ENCODE results near the gene NAA40. TPM values are rescaled to one million over a fixed set of nuclear protein-coding genes. Genes with fewer than 3 reads are reported as not detected.

NAA40 gene
- total and polyA plus RNA-seq, 2 experiments from 2014 or later = 10.1 to 24.6 TPM

GRCh38 chr11:63933459-63933858 is 5.3 kb upstream of the NAA40 start:
- no peak overlapping the region for H2AFZ ChIP-seq
- peaks cover 10% of the 10 kb centered on the region for H3F3A ChIP-seq (replicated peaks; ENCODE audit: low read depth)
- no peak overlapping the region for H3K4me2 ChIP-seq
- DNase-seq (ENCODE audit: low spot score) = no peak
- Mint-ChIP-seq H3K27me3 (ENCODE audit: insufficient read depth, low read depth, poor library complexity) (peaks cover 8% of the 10 kb centered on the region), H3K4me3 (no peak overlapping the region), H3K27ac (no peak overlapping the region), H3K36me3 (ENCODE audit: low read depth) (no peaks in the 10 kb centered on the region), H3K9me3 (no peaks in the 10 kb centered on the region), H3K4me1 (peaks cover 9% of the 10 kb centered on the region)
- ATAC-seq = no peak
- H3K36me3 ChIP-seq (ENCODE audit: insufficient read depth) = no peaks in the 10 kb centered on the region
- TF ChIP-seq POLR2AphosphoS5 (IDR thresholded peaks at IDR 0.05; ENCODE audit: low read depth) (no peak), EZH2phosphoT487 (IDR thresholded peaks at IDR 0.05; ENCODE audit: unreplicated experiment) (no peak), JUNB (IDR thresholded peaks at IDR 0.05; ENCODE audit: unreplicated experiment) (no peak), STAT1 (IDR thresholded peaks at IDR 0.05; ENCODE audit: unreplicated experiment) (no peak), ETS1 (IDR thresholded peaks at IDR 0.05) (no peak), ZNF331 (CRISPR knock-in tag; IDR thresholded peaks at IDR 0.05; ENCODE audit: low read depth) (no peak), ZNF114 (CRISPR knock-in tag; IDR thresholded peaks at IDR 0.05) (no peak), EZH2 (IDR thresholded peaks at IDR 0.05; ENCODE audit: low read depth, unreplicated experiment) (no peak), NANOG (IDR thresholded peaks at IDR 0.05; ENCODE audit: borderline replicate concordance) (no peak), CREB1 (CRISPR knock-in tag; IDR thresholded peaks at IDR 0.05; ENCODE audit: low read depth) (no peak)
- TF ChIP-seq, protein P1, sequence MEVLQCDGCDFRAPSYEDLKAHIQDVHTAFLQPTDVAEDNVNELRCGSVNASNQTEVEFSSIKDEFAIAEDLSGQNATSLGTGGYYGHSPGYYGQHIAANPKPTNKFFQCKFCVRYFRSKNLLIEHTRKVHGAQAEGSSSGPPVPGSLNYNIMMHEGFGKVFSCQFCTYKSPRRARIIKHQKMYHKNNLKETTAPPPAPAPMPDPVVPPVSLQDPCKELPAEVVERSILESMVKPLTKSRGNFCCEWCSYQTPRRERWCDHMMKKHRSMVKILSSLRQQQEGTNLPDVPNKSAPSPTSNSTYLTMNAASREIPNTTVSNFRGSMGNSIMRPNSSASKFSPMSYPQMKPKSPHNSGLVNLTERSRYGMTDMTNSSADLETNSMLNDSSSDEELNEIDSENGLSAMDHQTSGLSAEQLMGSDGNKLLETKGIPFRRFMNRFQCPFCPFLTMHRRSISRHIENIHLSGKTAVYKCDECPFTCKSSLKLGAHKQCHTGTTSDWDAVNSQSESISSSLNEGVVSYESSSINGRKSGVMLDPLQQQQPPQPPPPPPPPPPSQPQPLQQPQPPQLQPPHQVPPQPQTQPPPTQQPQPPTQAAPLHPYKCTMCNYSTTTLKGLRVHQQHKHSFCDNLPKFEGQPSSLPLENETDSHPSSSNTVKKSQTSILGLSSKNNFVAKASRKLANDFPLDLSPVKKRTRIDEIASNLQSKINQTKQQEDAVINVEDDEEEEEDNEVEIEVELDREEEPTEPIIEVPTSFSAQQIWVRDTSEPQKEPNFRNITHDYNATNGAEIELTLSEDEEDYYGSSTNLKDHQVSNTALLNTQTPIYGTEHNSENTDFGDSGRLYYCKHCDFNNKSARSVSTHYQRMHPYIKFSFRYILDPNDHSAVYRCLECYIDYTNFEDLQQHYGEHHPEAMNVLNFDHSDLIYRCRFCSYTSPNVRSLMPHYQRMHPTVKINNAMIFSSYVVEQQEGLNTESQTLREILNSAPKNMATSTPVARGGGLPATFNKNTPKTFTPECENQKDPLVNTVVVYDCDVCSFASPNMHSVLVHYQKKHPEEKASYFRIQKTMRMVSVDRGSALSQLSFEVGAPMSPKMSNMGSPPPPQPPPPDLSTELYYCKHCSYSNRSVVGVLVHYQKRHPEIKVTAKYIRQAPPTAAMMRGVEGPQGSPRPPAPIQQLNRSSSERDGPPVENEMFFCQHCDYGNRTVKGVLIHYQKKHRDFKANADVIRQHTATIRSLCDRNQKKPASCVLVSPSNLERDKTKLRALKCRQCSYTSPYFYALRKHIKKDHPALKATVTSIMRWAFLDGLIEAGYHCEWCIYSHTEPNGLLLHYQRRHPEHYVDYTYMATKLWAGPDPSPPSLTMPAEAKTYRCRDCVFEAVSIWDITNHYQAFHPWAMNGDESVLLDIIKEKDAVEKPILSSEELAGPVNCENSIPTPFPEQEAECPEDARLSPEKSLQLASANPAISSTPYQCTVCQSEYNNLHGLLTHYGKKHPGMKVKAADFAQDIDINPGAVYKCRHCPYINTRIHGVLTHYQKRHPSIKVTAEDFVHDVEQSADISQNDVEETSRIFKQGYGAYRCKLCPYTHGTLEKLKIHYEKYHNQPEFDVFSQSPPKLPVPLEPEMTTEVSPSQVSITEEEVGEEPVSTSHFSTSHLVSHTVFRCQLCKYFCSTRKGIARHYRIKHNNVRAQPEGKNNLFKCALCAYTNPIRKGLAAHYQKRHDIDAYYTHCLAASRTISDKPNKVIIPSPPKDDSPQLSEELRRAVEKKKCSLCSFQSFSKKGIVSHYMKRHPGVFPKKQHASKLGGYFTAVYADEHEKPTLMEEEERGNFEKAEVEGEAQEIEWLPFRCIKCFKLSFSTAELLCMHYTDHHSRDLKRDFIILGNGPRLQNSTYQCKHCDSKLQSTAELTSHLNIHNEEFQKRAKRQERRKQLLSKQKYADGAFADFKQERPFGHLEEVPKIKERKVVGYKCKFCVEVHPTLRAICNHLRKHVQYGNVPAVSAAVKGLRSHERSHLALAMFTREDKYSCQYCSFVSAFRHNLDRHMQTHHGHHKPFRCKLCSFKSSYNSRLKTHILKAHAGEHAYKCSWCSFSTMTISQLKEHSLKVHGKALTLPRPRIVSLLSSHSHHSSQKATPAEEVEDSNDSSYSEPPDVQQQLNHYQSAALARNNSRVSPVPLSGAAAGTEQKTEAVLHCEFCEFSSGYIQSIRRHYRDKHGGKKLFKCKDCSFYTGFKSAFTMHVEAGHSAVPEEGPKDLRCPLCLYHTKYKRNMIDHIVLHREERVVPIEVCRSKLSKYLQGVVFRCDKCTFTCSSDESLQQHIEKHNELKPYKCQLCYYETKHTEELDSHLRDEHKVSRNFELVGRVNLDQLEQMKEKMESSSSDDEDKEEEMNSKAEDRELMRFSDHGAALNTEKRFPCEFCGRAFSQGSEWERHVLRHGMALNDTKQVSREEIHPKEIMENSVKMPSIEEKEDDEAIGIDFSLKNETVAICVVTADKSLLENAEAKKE (CRISPR knock-in tag; IDR thresholded peaks at IDR 0.05) = no peak
- TF ChIP-seq, protein P2, sequence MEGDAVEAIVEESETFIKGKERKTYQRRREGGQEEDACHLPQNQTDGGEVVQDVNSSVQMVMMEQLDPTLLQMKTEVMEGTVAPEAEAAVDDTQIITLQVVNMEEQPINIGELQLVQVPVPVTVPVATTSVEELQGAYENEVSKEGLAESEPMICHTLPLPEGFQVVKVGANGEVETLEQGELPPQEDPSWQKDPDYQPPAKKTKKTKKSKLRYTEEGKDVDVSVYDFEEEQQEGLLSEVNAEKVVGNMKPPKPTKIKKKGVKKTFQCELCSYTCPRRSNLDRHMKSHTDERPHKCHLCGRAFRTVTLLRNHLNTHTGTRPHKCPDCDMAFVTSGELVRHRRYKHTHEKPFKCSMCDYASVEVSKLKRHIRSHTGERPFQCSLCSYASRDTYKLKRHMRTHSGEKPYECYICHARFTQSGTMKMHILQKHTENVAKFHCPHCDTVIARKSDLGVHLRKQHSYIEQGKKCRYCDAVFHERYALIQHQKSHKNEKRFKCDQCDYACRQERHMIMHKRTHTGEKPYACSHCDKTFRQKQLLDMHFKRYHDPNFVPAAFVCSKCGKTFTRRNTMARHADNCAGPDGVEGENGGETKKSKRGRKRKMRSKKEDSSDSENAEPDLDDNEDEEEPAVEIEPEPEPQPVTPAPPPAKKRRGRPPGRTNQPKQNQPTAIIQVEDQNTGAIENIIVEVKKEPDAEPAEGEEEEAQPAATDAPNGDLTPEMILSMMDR (conservative IDR thresholded peaks at IDR 0.05; ENCODE audit: low read depth in 2 of 2) = no peak
- TF ChIP-seq, protein P3, sequence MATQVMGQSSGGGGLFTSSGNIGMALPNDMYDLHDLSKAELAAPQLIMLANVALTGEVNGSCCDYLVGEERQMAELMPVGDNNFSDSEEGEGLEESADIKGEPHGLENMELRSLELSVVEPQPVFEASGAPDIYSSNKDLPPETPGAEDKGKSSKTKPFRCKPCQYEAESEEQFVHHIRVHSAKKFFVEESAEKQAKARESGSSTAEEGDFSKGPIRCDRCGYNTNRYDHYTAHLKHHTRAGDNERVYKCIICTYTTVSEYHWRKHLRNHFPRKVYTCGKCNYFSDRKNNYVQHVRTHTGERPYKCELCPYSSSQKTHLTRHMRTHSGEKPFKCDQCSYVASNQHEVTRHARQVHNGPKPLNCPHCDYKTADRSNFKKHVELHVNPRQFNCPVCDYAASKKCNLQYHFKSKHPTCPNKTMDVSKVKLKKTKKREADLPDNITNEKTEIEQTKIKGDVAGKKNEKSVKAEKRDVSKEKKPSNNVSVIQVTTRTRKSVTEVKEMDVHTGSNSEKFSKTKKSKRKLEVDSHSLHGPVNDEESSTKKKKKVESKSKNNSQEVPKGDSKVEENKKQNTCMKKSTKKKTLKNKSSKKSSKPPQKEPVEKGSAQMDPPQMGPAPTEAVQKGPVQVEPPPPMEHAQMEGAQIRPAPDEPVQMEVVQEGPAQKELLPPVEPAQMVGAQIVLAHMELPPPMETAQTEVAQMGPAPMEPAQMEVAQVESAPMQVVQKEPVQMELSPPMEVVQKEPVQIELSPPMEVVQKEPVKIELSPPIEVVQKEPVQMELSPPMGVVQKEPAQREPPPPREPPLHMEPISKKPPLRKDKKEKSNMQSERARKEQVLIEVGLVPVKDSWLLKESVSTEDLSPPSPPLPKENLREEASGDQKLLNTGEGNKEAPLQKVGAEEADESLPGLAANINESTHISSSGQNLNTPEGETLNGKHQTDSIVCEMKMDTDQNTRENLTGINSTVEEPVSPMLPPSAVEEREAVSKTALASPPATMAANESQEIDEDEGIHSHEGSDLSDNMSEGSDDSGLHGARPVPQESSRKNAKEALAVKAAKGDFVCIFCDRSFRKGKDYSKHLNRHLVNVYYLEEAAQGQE (IDR thresholded peaks at IDR 0.05; ENCODE audit: unreplicated experiment) = no peak
- H3K79me2 ChIP-seq (replicated peaks; ENCODE audit: insufficient read depth) = no peaks in the 10 kb centered on the region
- H3K4me1 ChIP-seq (ENCODE audit: insufficient read depth) = peaks cover 8% of the 10 kb centered on the region
- H4K20me1 ChIP-seq (replicated peaks; ENCODE audit: insufficient read depth) = no peaks in the 10 kb centered on the region
- H3K27ac ChIP-seq (ENCODE audit: low read depth) = no peak overlapping the region
- H3K27me3 ChIP-seq (ENCODE audit: insufficient read depth) = peaks cover 12% of the 10 kb centered on the region
- no peaks in the 10 kb centered on the region for H3K9me2 ChIP-seq (ENCODE audit: insufficient read depth)
- no peak overlapping the region for H3K4me3 ChIP-seq

Measured in GM23338 (cell line).